HEK293T (cell line): ENCODE data around the gene NTF3.

Experiments
- BHLHE40 ChIP-seq: fragments of 450-650 bp; IDR thresholded peaks from 2 replicates; pipeline ENCODE4 v1.6.1; 2016; ENCODE audit warnings: mild to moderate bottlenecking, moderate library complexity, borderline replicate concordance
- FOXM1 ChIP-seq: fragments of 450-650 bp; IDR thresholded peaks from 2 replicates; pipeline ENCODE4 v1.6.1; 2017; ENCODE audit warnings: mild to moderate bottlenecking, borderline replicate concordance
- HDGF ChIP-seq: fragments of 450-650 bp; IDR thresholded peaks from 2 replicates; pipeline ENCODE4 v1.6.1; 2017; ENCODE audit warnings: antibody characterized with exemption, borderline replicate concordance
- SP1 ChIP-seq: fragments of 450-650 bp; IDR thresholded peaks from 2 replicates; pipeline ENCODE4 v1.6.1; 2017

DNA sequence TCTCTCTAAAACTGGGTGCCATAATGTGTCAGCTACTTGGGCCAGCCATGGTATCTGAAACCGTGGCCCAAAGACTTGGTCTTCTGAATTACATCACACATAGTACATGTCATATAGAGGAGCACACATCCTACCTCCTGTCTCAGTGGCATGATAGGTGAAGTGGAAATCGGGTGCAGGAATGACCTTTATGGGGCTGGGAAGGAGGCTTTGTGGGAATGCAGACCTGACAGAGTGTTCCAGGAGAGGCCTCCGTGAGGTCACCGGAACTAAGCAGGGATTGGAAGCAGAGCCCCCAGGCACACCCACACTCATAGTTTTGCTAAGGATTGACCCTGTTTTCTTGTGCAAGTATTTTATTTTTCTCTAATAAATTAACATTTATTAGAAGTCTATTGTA, 82.6 kb downstream of the NTF3 start:
- TF ChIP-seq FOXM1: no peak
- no peak for TF ChIP-seq SP1
- no peak for TF ChIP-seq HDGF
- no peak for TF ChIP-seq BHLHE40
